Lower lobe of right lung (tissue), 2 donors: ENCODE measurements around the gene NXPE4. TPM values are rescaled to one million over a fixed set of nuclear protein-coding genes. Genes with fewer than 3 reads are reported as not detected.

Experiments
- ATAC-seq, 2 donors: fragments of 200-7000 bp; cut with Tn5 transposase; one replicate each; pipeline ENCODE4 v1.9.1; 2020 to 2022; ENCODE audit warnings: mild to moderate bottlenecking in 2 of 2, moderate library complexity in 2 of 2
- DNase-seq: peaks from one replicate; pipeline ENCODE4 v3.0.0-alpha.2; 2020
- H3K27ac ChIP-seq: fragments of 200-600 bp; one replicate; pipeline ENCODE4 v1.8.0; 2022
- H3K27me3 ChIP-seq: fragments of 200-600 bp; one replicate; pipeline ENCODE4 v1.8.0; 2022; ENCODE audit warnings: low read depth
- H3K36me3 ChIP-seq: fragments of 200-600 bp; one replicate; pipeline ENCODE4 v1.8.0; 2022; ENCODE audit warnings: mild to moderate bottlenecking
- H3K4me1 ChIP-seq: fragments of 200-600 bp; one replicate; pipeline ENCODE4 v1.8.0; 2022
- H3K4me3 ChIP-seq: fragments of 200-600 bp; one replicate; pipeline ENCODE4 v1.8.0; 2022; ENCODE audit warnings: mild to moderate bottlenecking
- H3K9me3 ChIP-seq: fragments of 200-600 bp; one replicate; pipeline ENCODE4 v1.8.0; 2022
- intact Hi-C: fragments of 100-400 bp; cut with DNase I; formaldehyde crosslinking; loops from one replicate; pipeline ENCODE4 v1.11.0; 2022
- total RNA-seq: library from RNA; stranded (reverse); fragmentation: NEBNext Ultra II Directional; extraction: Animal tissue kit (Norgen Biotek cat#: 25700); gene quantifications from one replicate; pipeline ENCODE4 v1.2.1, GENCODE V29; 2021
- TF ChIP-seq, protein P1 (sequence below): fragments of 200-600 bp; IDR thresholded peaks from one replicate; pipeline ENCODE4 v1.8.0; 2022; ENCODE audit warnings: antibody characterized with exemption, mild to moderate bottlenecking
- donor health status: DM: no; HTN: yes; CAD: no; lungs with severe emphysema.

The NXPE4 gene
- total RNA-seq, 1 donor from 2014 or later: not detected

DNA sequence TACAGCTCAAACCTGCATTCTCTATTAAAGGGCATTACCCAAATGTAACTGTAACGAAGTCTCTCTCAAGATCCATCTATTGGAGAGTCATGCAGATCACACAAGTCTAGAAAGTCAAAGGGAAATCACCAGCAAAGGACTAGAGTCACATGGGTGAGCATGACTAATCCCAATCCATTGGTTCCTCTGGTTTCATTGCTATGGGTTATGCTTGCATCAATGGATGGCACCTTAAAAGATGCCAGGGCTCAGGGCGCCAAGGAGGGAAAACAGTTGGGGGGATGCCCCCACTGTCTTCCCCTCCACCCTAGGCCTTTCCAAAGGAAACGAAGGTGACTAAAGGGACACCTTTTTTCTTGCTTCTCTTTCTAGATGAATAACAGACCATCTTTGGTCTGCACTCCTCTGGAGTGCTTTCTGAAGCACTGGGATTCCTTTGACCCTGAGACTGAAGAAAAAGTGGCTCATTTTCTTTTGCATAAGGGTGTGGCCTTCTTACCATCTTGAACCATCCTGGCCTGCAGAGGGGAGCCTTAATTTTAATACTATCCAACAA is 8.1 kb downstream of the NXPE4 start:
- Histone ChIP-seq H3K27ac (no peak overlapping the region), H3K9me3 (peaks cover 28% of the 10 kb centered on the region), H3K4me1 (no peaks in the 10 kb centered on the region), H3K27me3 (no peaks in the 10 kb centered on the region), H3K36me3 (no peaks in the 10 kb centered on the region), H3K4me3 (no peak overlapping the region)
- TF ChIP-seq, protein P1, sequence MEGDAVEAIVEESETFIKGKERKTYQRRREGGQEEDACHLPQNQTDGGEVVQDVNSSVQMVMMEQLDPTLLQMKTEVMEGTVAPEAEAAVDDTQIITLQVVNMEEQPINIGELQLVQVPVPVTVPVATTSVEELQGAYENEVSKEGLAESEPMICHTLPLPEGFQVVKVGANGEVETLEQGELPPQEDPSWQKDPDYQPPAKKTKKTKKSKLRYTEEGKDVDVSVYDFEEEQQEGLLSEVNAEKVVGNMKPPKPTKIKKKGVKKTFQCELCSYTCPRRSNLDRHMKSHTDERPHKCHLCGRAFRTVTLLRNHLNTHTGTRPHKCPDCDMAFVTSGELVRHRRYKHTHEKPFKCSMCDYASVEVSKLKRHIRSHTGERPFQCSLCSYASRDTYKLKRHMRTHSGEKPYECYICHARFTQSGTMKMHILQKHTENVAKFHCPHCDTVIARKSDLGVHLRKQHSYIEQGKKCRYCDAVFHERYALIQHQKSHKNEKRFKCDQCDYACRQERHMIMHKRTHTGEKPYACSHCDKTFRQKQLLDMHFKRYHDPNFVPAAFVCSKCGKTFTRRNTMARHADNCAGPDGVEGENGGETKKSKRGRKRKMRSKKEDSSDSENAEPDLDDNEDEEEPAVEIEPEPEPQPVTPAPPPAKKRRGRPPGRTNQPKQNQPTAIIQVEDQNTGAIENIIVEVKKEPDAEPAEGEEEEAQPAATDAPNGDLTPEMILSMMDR: no peak
- no peak for ATAC-seq
- no peak for DNase-seq
- intact Hi-C loops: no loop called here

- ATAC-seq (no peak), DNase-seq (no peak)
- Histone ChIP-seq H3K4me3 (no peak overlapping the region), H3K27me3 (no peaks in the 10 kb centered on the region), H3K27ac (no peak overlapping the region), H3K9me3 (peaks cover 28% of the 10 kb centered on the region), H3K4me1 (no peaks in the 10 kb centered on the region), H3K36me3 (no peaks in the 10 kb centered on the region)
- TF ChIP-seq, protein P1: no peak
- intact Hi-C loops: no loop called here
These were observed 8.8 kb downstream of the NXPE4 start for GRCh38 chr11:114586797-114587196.

- intact Hi-C loops: no loop called here
- Histone ChIP-seq H3K4me1 (no peaks in the 10 kb centered on the region), H3K9me3 (no peaks in the 10 kb centered on the region), H3K4me3 (no peak overlapping the region), H3K27ac (no peak overlapping the region), H3K36me3 (no peaks in the 10 kb centered on the region), H3K27me3 (no peaks in the 10 kb centered on the region)
- TF ChIP-seq, protein P1: no peak
- ATAC-seq (no peak), DNase-seq (no peak)
These were observed 23.9 kb downstream of the NXPE4 start for GRCh38 chr11:114571712-114572111.

GRCh38 chr11:114569801-114570200 is 25.8 kb downstream of the NXPE4 start:
- no peak overlapping the region for H3K4me3 ChIP-seq
- no peak for DNase-seq
- H3K27ac ChIP-seq: no peak overlapping the region
- H3K27me3 ChIP-seq: no peaks in the 10 kb centered on the region
- no peaks in the 10 kb centered on the region for H3K4me1 ChIP-seq
- H3K9me3 ChIP-seq: no peaks in the 10 kb centered on the region
- ATAC-seq: no peak
- TF ChIP-seq, protein P1: no peak
- intact Hi-C loops: no loop called here
- H3K36me3 ChIP-seq: no peaks in the 10 kb centered on the region

- H3K4me1 ChIP-seq: no peaks in the 10 kb centered on the region
- H3K36me3 ChIP-seq: no peaks in the 10 kb centered on the region
- no peak for ATAC-seq
- intact Hi-C loops: no loop called here
- no peak overlapping the region for H3K4me3 ChIP-seq
- no peaks in the 10 kb centered on the region for H3K27me3 ChIP-seq
- no peak for DNase-seq
- TF ChIP-seq, protein P1: no peak
- H3K9me3 ChIP-seq: no peaks in the 10 kb centered on the region
- H3K27ac ChIP-seq: no peak overlapping the region
These were observed 29.3 kb downstream of the NXPE4 start for GRCh38 chr11:114566276-114566675.

- H3K4me1 ChIP-seq: no peaks in the 10 kb centered on the region
- H3K36me3 ChIP-seq: no peaks in the 10 kb centered on the region
- no peak overlapping the region for H3K4me3 ChIP-seq
- intact Hi-C loops: no loop called here
- no peaks in the 10 kb centered on the region for H3K27me3 ChIP-seq
- ATAC-seq (no peak), DNase-seq (no peak)
- H3K27ac ChIP-seq: no peak overlapping the region
- TF ChIP-seq, protein P1: no peak
- H3K9me3 ChIP-seq: no peaks in the 10 kb centered on the region
These were observed 30.8 kb downstream of the NXPE4 start for GRCh38 chr11:114564831-114565230.
